Activated naive CD8-positive, alpha-beta T cell (primary cell): ENCODE measurements around the gene PCCA.
"Not testable (repeated sequence)": the region's sequence is repeated elsewhere in the genome, so short reads cannot be mapped to it uniquely, and the experiment has no call there.

Source experiments
- H3K27ac Mint-ChIP-seq: one replicate; pipeline ENCODE4 v1.8.0; 2021; ENCODE audit warnings: mixed read lengths
- H3K27me3 Mint-ChIP-seq: one replicate; pipeline ENCODE4 v1.8.0; 2021; ENCODE audit warnings: mixed read lengths
- H3K36me3 Mint-ChIP-seq: one replicate; pipeline ENCODE4 v1.8.0; 2021; ENCODE audit warnings: mixed read lengths
- H3K4me1 Mint-ChIP-seq: one replicate; pipeline ENCODE4 v1.8.0; 2021; ENCODE audit warnings: low read depth, mixed read lengths
- H3K4me3 Mint-ChIP-seq: one replicate; pipeline ENCODE4 v1.8.0; 2021; ENCODE audit warnings: mild to moderate bottlenecking, mixed read lengths
- H3K9me3 Mint-ChIP-seq: one replicate; pipeline ENCODE4 v1.8.0; 2021; ENCODE audit warnings: low read depth, mixed read lengths

The PCCA gene

DNA sequence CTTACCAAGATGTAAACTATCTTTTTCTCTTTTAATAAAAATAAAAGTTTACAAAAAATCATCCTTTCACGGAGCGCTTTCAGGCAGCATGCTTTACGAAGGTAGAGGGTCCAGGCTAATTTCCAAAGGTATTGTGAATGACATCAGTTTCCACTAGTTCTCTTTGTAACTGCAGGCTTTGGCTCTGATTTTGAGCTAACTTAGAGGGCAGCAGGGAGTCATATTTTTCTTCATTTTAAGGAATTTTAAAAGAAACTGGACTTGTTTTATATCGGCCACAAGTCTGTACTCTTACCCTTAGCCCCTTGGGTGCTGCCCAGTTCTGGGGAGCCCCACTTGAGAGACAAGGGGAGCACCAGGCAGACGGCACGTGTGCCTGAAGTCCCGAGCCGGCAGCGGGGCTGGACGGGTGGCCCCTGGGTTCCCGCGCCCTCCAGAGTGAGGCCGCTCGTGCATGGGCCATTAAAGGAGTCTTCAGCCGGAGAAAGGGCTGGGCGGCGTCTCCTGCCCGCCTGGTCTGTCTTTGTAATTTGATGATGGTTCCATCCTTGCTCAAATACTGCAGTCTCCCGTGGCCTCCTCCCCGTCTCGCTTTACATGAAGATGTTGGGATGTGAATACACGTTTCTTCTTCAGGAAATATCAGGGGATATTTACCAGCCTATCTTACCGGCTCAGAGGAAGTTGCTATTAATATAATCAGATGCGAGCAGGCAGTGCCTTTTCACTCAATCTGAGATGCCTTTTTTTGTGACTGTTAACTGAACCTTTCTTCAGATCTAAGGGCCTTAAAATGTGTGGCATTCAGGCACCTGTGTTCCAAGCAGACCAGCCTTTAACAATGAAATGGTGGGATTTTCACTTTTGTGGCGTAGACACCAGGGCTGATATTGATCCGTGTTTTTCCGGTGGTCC is 432.3 kb downstream of the PCCA start:
- Mint-ChIP-seq H3K27me3 (no peaks in the 10 kb centered on the region), H3K4me3 (peak overlapping the region; percentile 66), H3K4me1 (peaks cover 12% of the 10 kb centered on the region), H3K9me3 (no peaks in the 10 kb centered on the region), H3K36me3 (no peaks in the 10 kb centered on the region), H3K27ac (no peak overlapping the region)

DNA sequence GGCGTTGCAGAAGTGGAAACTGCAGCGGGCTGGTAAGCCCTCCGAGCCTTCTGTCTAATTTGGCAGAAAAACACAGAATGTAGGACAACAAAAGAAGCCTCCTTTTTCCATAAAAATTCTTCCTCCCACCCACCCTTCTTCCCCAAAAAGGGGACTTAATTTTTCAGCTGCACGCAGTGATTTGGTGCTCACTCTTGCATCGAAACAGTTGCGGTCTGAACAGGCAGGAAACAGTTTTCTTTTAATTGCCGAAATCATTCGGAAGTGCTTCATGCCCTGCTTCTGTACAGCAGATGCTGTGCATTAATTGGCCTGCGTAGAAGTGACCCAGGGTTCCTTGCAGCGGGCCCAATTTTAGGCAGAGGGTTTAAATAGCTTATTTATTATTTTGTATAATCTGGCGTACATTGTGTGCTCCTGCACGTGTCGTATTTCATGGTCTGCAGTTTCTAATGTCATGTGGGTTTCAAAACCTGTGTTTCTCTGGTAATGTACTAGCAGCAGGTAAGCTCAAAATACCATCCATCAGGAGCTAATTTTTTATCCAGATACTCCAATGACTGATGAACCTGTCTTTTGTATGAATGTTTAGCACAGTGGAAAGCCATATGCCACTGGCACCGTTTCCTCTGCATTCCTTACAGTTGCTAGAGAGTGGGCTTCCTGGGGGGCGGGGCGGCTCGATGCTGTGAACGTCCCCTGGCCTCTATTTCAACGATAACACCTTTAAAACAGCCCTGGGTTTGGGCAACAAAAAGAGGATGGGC is 433.1 kb downstream of the PCCA start:
- Mint-ChIP-seq H3K36me3 (no peaks in the 10 kb centered on the region), H3K4me3 (peak overlapping the region; percentile 66), H3K4me1 (peaks cover 12% of the 10 kb centered on the region), H3K27me3 (no peaks in the 10 kb centered on the region), H3K9me3 (no peaks in the 10 kb centered on the region), H3K27ac (no peak overlapping the region)

- H3K36me3 Mint-ChIP-seq: no peaks in the 10 kb centered on the region
- H3K27ac Mint-ChIP-seq: no peak overlapping the region
- no peaks in the 10 kb centered on the region for H3K9me3 Mint-ChIP-seq
- no peak overlapping the region for H3K4me3 Mint-ChIP-seq
- H3K27me3 Mint-ChIP-seq: no peaks in the 10 kb centered on the region
- H3K4me1 Mint-ChIP-seq: peaks cover 12% of the 10 kb centered on the region
Measured at GRCh38 chr13:100522618-100523309, 433.9 kb downstream of the PCCA start.

DNA sequence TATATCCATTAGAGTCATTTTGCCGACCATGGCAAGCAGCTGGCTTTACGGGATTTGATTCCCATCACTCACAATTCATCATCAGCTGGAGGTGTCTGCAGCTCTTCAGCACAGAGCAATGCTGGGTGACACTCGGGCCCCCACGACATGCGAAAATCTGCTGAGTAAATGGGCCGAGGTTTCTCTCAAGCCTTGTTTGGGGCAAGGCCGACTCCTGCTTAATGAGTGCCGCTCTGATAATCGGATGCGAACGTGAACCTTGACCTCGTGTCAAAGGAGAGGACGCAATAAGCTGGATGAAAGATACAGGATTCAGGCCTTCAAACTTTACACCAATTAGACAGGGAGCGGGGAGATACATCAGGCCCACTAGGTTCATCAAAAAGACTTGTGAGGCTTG is 434.5 kb downstream of the PCCA start:
- Mint-ChIP-seq H3K27me3 (no peaks in the 10 kb centered on the region), H3K9me3 (no peaks in the 10 kb centered on the region), H3K36me3 (no peaks in the 10 kb centered on the region), H3K27ac (no peak overlapping the region), H3K4me1 (peaks cover 12% of the 10 kb centered on the region), H3K4me3 (no peak overlapping the region)

DNA sequence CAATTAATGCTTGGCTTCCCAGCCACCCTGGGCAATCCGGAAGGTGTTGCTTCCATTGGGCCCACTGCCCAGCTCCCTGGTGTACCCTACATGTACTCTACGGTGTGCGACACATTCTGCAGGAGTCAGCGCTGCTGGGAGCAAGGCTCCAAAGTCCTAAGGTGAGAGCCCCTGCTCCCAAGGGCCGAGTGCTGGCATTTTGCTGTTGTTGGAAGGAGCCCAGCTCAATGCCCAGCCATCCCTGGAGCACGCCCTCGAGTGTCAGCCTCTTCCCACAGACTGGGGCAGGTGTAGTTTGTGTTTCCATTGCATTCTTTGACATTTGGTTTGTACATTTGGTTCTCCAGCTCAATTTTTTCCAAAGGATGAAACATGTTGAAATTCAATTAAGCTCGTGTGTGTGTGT is 435.1 kb downstream of the PCCA start:
- no peaks in the 10 kb centered on the region for H3K27me3 Mint-ChIP-seq
- H3K27ac Mint-ChIP-seq: no peak overlapping the region
- H3K9me3 Mint-ChIP-seq: no peaks in the 10 kb centered on the region
- H3K4me3 Mint-ChIP-seq: no peak overlapping the region
- peaks cover 12% of the 10 kb centered on the region for H3K4me1 Mint-ChIP-seq
- H3K36me3 Mint-ChIP-seq: no peaks in the 10 kb centered on the region

GRCh38 chr13:100524688-100525087 is 435.8 kb downstream of the PCCA start:
- H3K4me1 Mint-ChIP-seq: peaks cover 12% of the 10 kb centered on the region
- H3K9me3 Mint-ChIP-seq, H3K27me3 Mint-ChIP-seq, H3K27ac Mint-ChIP-seq, H3K36me3 Mint-ChIP-seq, H3K4me3 Mint-ChIP-seq: not testable (repeated sequence)

GRCh38 chr13:100525453-100526317 is 436.8 kb downstream of the PCCA start:
- Mint-ChIP-seq H3K27ac (no peak overlapping the region), H3K4me1 (peaks cover 12% of the 10 kb centered on the region), H3K36me3 (peaks cover 2% of the 10 kb centered on the region), H3K9me3 (no peaks in the 10 kb centered on the region), H3K4me3 (no peak overlapping the region), H3K27me3 (no peaks in the 10 kb centered on the region)

DNA sequence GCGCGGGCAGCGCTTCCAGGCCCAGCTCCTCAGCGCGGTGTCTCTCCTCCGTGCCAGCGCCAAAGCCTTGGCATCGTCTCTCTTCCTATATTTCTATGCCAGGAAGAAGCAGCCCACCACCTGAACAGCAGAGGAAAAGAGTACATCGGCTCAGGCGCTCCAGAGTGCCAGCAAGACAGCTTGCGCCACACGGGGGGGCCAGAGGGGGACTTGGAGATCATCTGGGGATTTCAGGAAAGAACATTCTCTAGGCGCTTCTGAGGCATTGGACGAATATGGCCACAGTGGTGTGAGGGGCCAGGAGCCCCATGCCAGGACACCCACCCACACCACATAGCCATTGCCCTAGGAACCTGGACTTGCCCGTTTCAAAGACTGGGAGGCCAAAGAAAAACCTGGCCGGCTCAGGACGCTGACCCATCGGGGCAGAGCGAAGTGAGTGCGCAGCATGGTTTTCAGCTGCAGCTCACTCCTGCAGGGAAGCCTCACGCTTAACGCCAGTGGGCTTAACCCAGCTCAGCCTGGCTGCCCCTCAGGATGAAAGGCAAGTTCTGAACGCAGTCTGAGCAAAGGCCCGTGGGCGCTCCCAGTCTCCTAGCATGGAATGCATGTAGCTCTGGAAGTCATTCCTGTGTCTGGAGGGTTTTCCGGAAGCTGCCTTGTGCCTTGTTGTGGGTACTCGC is 437.6 kb downstream of the PCCA start:
- no peak overlapping the region for H3K27ac Mint-ChIP-seq

GRCh38 chr13:100527644-100528043 is 438.8 kb downstream of the PCCA start:
- Mint-ChIP-seq H3K4me3 (no peak overlapping the region), H3K36me3 (peaks cover 2% of the 10 kb centered on the region), H3K9me3 (no peaks in the 10 kb centered on the region), H3K4me1 (peaks cover 4% of the 10 kb centered on the region), H3K27ac (no peak overlapping the region), H3K27me3 (no peaks in the 10 kb centered on the region)

More for the DNA sequence above, 437.6 kb downstream of the PCCA start:
- H3K27me3 Mint-ChIP-seq: no peaks in the 10 kb centered on the region
- H3K9me3 Mint-ChIP-seq: no peaks in the 10 kb centered on the region
- H3K4me1 Mint-ChIP-seq: peaks cover 10% of the 10 kb centered on the region
- peaks cover 2% of the 10 kb centered on the region for H3K36me3 Mint-ChIP-seq
- no peak overlapping the region for H3K4me3 Mint-ChIP-seq

DNA sequence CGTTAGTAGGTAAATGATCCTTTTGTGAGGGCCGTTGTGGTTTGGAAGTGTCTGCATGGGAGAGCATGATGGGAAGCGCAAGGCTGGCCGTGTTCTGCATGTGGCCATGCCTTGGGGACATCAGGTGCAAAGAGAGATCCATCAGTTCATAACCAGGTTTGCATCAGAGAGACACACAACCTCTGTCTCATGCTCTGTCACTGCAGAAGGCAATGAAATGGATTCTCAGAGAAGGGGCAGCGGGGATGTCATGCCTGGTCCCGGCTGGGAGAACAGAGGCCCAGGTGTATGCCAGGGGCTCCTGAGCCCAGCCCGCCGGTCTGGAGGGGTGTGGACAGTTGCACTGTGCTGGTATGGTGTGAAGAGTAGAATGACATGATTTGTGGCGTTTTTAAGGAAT is 439.5 kb downstream of the PCCA start:
- H3K4me1 Mint-ChIP-seq: no peaks in the 10 kb centered on the region
- H3K36me3 Mint-ChIP-seq: peaks cover 2% of the 10 kb centered on the region
- H3K27me3 Mint-ChIP-seq: no peaks in the 10 kb centered on the region
- no peaks in the 10 kb centered on the region for H3K9me3 Mint-ChIP-seq
- no peak overlapping the region for H3K27ac Mint-ChIP-seq
- H3K4me3 Mint-ChIP-seq: no peak overlapping the region

- H3K27me3 Mint-ChIP-seq: no peaks in the 10 kb centered on the region
- H3K36me3 Mint-ChIP-seq: peaks cover 2% of the 10 kb centered on the region
- H3K9me3 Mint-ChIP-seq: no peaks in the 10 kb centered on the region
- no peak overlapping the region for H3K4me3 Mint-ChIP-seq
- H3K4me1 Mint-ChIP-seq: no peaks in the 10 kb centered on the region
- H3K27ac Mint-ChIP-seq: no peak overlapping the region
Measured at GRCh38 chr13:100528820-100529219, 439.9 kb downstream of the PCCA start.

GRCh38 chr13:100529666-100530377 is 440.9 kb downstream of the PCCA start:
- Mint-ChIP-seq H3K9me3 (no peaks in the 10 kb centered on the region), H3K4me1 (no peaks in the 10 kb centered on the region), H3K36me3 (peaks cover 2% of the 10 kb centered on the region), H3K27ac (no peak overlapping the region), H3K4me3 (no peak overlapping the region), H3K27me3 (no peaks in the 10 kb centered on the region)

DNA sequence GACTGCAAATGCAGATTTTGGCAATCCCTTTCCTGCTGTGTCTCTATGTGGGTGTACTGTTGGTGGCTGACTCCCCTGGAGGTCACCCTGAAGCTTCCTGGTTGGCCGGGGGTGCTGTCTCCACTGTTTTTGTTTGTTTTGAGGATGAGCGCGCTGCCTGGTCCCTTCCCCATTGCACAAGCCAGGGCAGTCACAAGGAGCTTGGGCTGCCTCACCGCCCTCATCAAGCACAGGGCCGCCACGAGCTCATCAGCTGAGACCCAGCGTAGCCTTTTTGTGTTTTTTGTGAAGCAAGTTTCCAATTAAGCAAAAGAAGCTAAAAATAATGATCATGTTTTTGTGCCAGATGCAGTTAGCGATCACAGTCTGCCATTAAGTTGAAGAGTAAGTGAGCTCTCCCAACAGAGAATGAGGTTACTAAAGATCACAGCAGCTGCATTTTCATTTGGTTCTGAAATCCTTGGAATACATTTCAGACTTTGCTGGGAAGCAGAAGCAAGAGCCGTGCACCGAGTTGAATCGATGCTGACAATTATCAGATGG is 441.8 kb downstream of the PCCA start:
- H3K9me3 Mint-ChIP-seq: no peaks in the 10 kb centered on the region
- H3K4me1 Mint-ChIP-seq: no peaks in the 10 kb centered on the region
- peaks cover 2% of the 10 kb centered on the region for H3K36me3 Mint-ChIP-seq
- no peaks in the 10 kb centered on the region for H3K27me3 Mint-ChIP-seq
- H3K4me3 Mint-ChIP-seq: no peak overlapping the region
- H3K27ac Mint-ChIP-seq: no peak overlapping the region
